ENCODE measurements around the gene RBFOX1. TPM values are rescaled to one million over a fixed set of nuclear protein-coding genes. Genes with fewer than 3 reads are reported as not detected.

RBFOX1 gene
- total and polyA plus RNA-seq, 11 donors, result 13.4 to 68.1 (median 48.2) TPM

DNA sequence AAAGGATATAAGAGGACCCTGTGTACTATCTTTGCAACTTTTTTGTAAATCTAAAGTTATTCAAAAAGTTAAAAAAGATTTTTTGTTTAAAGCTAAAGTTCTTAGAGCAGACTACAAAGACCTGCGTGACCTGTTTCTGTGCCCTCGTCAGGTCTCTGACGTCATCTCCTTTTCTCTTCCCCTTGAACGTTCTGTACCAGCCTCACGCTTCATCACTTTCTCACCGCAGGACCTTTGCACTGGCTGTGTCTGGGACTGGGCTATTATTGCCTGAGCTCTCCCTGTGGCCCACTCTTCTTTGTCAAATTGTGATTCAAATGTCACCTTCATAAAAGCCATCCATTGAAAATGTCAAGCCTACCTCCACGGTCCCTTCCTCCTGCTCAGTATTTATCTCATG, 222.8 kb downstream of the RBFOX1 start:
- H3K27ac ChIP-seq, result no peak overlapping the region
- 81 to 88% (median 86%) methylated on average over 7 of the region's 7 CpGs for WGBS, 4 donors
- H3K36me3 ChIP-seq, result no peaks in the 10 kb centered on the region
- no peaks in the 10 kb centered on the region for H3K4me1 ChIP-seq
- H3K27me3 ChIP-seq, result no peaks in the 10 kb centered on the region
- ATAC-seq (no peak), DNase-seq (no peak)
- intact Hi-C loops (cut with DNase I), result loop anchor here in 1 of 10 donors (10.0 kb wide), 1 partner anchor 121 kb away; no protein-coding TSS in a partner anchor
- no peak overlapping the region for H3K4me3 ChIP-seq
- no peak for TF ChIP-seq POLR2A (IDR thresholded peaks at IDR 0.05)
- TF ChIP-seq, protein P1, sequence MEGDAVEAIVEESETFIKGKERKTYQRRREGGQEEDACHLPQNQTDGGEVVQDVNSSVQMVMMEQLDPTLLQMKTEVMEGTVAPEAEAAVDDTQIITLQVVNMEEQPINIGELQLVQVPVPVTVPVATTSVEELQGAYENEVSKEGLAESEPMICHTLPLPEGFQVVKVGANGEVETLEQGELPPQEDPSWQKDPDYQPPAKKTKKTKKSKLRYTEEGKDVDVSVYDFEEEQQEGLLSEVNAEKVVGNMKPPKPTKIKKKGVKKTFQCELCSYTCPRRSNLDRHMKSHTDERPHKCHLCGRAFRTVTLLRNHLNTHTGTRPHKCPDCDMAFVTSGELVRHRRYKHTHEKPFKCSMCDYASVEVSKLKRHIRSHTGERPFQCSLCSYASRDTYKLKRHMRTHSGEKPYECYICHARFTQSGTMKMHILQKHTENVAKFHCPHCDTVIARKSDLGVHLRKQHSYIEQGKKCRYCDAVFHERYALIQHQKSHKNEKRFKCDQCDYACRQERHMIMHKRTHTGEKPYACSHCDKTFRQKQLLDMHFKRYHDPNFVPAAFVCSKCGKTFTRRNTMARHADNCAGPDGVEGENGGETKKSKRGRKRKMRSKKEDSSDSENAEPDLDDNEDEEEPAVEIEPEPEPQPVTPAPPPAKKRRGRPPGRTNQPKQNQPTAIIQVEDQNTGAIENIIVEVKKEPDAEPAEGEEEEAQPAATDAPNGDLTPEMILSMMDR (IDR thresholded peaks at IDR 0.05), result no peak
- H3K9me3 ChIP-seq, result no peaks in the 10 kb centered on the region

DNA sequence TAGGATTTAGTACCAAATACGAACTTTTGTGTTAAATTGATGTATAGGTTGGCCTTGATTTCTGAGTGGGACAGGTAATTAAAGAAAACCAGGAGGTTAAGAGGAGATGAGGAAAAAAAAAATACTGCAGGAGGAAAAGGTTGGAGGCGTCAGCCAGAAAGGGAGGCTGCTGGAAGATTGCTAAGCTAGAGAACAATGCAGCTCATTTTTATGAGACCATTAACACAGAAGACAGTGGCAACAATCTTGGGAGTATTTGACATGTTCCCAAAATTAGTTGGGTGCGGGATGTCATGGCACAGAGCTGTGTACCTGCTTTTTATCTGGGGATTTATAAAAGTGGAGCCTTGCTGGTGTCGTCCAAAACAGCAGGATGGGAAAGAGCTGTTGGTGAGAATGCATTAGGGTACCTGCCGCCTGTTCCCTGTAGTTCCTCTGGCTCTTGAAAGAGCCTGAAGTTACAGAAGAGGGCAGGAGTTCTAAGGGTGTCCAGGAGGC, 229.3 kb downstream of the RBFOX1 start:
- intact Hi-C loops (cut with DNase I), result no loop called here
- no peak for ATAC-seq
- Histone ChIP-seq H3K4me3 (no peak overlapping the region), H3K36me3 (no peaks in the 10 kb centered on the region), H3K27ac (no peak overlapping the region), H3K4me1 (peaks cover 0 to 4% (median 0%) of the 10 kb centered on the region in 12 donors), H3K9me3 (no peaks in the 10 kb centered on the region), H3K27me3 (no peaks in the 10 kb centered on the region)
- no peak for DNase-seq
- WGBS, 4 donors, result 59 to 70% (median 65%) methylated on average over 5 of the region's 5 CpGs
- no peak for TF ChIP-seq POLR2A (IDR thresholded peaks at IDR 0.05)
- TF ChIP-seq, protein P1 (IDR thresholded peaks at IDR 0.05), result no peak

DNA sequence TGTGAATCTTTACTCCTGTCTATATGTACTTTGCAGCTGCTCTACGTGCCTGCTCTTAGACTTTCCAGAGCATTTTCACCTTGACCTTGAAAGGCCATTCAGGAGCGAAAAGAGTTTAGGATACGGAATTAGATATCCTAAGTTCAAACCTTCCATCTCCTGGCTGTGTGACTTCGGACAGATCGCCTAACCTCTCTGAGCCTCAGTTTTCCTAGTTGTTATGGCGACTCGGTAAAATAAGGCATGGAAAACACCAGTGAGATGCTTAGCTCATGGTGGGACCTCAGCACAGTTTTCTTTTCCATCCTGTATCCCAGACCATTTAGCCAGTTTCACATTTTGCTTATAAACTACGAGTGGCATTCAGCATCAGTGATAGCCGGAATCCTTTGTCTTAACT, 233.7 kb downstream of the RBFOX1 start:
- no peak for ATAC-seq
- Histone ChIP-seq H3K27ac (no peak overlapping the region), H3K36me3 (no peaks in the 10 kb centered on the region), H3K4me3 (no peak overlapping the region), H3K27me3 (no peaks in the 10 kb centered on the region), H3K9me3 (no peaks in the 10 kb centered on the region), H3K4me1 (peaks cover 0 to 4% (median 0%) of the 10 kb centered on the region in 12 donors)
- intact Hi-C loops (cut with DNase I), result no loop called here
- DNase-seq, result no peak
- TF ChIP-seq, protein P1 (IDR thresholded peaks at IDR 0.05), result no peak
- TF ChIP-seq POLR2A (IDR thresholded peaks at IDR 0.05), result no peak
- 78 to 87% (median 84%) methylated on average over 9 of the region's 9 CpGs for WGBS, 4 donors

DNA sequence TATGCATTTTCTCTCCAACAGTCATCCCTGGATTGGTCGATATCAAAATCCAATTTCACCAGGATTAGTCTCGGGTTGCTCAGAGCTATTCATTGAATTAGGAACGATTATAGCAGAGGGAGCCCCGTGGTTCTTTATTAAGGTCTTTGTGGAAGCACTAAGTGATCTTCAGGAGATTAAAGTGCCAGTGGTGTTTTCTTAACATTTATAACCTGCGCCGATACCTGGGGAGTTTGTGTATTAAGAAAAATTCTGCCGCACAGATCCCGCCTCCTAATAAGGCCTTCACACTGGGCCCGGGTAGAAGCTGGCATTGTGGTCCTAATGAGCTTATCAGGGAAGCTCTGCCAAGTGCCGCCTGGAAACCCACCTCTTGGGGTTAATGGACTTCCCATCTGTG, 238.7 kb downstream of the RBFOX1 start:
- WGBS, 4 donors, result 78 to 86% (median 83%) methylated on average over 10 of the region's 10 CpGs
- no peaks in the 10 kb centered on the region for H3K27me3 ChIP-seq
- no peak for DNase-seq
- intact Hi-C loops (cut with DNase I), result no loop called here
- H3K4me1 ChIP-seq, result no peaks in the 10 kb centered on the region
- H3K36me3 ChIP-seq, result no peaks in the 10 kb centered on the region
- TF ChIP-seq, protein P1 (IDR thresholded peaks at IDR 0.05), result no peak
- TF ChIP-seq POLR2A (IDR thresholded peaks at IDR 0.05), result no peak
- no peak overlapping the region for H3K4me3 ChIP-seq
- H3K27ac ChIP-seq, result no peak overlapping the region
- H3K9me3 ChIP-seq, result no peaks in the 10 kb centered on the region
- no peak for ATAC-seq

Data from heart left ventricle (tissue), 16 donors.